SK-N-SH (cell line): Measurements from ENCODE around the gene FOSB. TPM values are rescaled to one million over a fixed set of nuclear protein-coding genes. Genes with fewer than 3 reads are reported as not detected.

Experiments used
- CTCF ChIA-PET: fragments of 300-600, 350-600 bp; formaldehyde crosslinking; extraction: SDS; loops from one replicate; lab custom pipeline; 2021; lab: Yijun Ruan, JAX
- POLR2A ChIA-PET: fragments of 350-600 bp; sonication (Branson Sonifier 250); formaldehyde crosslinking; extraction: SDS; loops from one replicate; lab custom pipeline; 2020; ENCODE audit warnings: antibody characterized with exemption, inconsistent platforms; lab: Yijun Ruan, JAX
- DNase-seq: peaks from one replicate; pipeline ENCODE4 v3.0.0; 2012
- H2AFZ ChIP-seq: fragments of 200-600 bp; sonication (generic); 2 replicates; pipeline ENCODE4 v1.8.1; 2016; ENCODE audit warnings: antibody characterized with exemption, mild to moderate bottlenecking, low read depth
- H3F3A ChIP-seq: fragments of 200-600 bp; sonication (generic); replicated peaks from 2 replicates; pipeline ENCODE3; 2016; ENCODE audit warnings: antibody characterized with exemption, mild to moderate bottlenecking; ENCODE audit not compliant: insufficient read depth
- H3K27ac ChIP-seq, 2 experiments: fragments of 200-500 bp in 1 of 2; fragments of 200-600 bp in 1 of 2; sonication (Bioruptor generic) in 1 of 2; sonication (generic), shearing (Covaris generic) in 1 of 2; 2 replicates each; pipeline versions ENCODE4 v1.5.1 to v1.6.1; 2014 to 2016; ENCODE audit warnings: low read depth in 2 of 2, inconsistent platforms in 1 of 2, low read length in 1 of 2, mild to moderate bottlenecking in 1 of 2, mixed read lengths in 1 of 2
- H3K27me3 ChIP-seq: fragments of 200-600 bp; sonication (generic), shearing (Covaris generic); 2 replicates; pipeline ENCODE4 v1.6.1; 2016; ENCODE audit warnings: mixed run types; ENCODE audit not compliant: insufficient read depth
- H3K36me3 ChIP-seq, 2 experiments: fragments of 200-500 bp in 1 of 2; fragments of 200-600 bp in 1 of 2; sonication (Bioruptor generic) in 1 of 2; sonication (generic) in 1 of 2; replicated peaks in 1 of 2; 2 replicates each; pipeline versions ENCODE3 to v1.5.1; 2014 to 2016; ENCODE audit warnings: low read length in 1 of 2, mild to moderate bottlenecking in 1 of 2; ENCODE audit not compliant: insufficient read depth in 2 of 2, control insufficient read depth in 1 of 2
- H3K4me1 ChIP-seq, 2 experiments: fragments of 200-500 bp in 1 of 2; fragments of 200-600 bp in 1 of 2; sonication (Bioruptor generic) in 1 of 2; sonication (generic), shearing (Covaris generic) in 1 of 2; 2 replicates each; pipeline versions ENCODE4 v1.5.1 to v1.6.1; 2014 to 2016; ENCODE audit warnings: low read depth in 1 of 2, low read length in 1 of 2, mixed run types in 1 of 2; ENCODE audit not compliant: insufficient read depth in 2 of 2, control insufficient read depth in 1 of 2
- H3K4me2 ChIP-seq: fragments of 200-600 bp; sonication (generic), shearing (Covaris generic); 2 replicates; pipeline ENCODE4 v1.6.1; 2017; ENCODE audit warnings: mixed run types
- H3K4me3 ChIP-seq, 2 experiments: fragments of 200-500 bp in 1 of 2; fragments of 200-600 bp in 1 of 2; sonication (Bioruptor generic) in 1 of 2; sonication (generic), shearing (Covaris generic) in 1 of 2; 2 replicates each; pipeline versions ENCODE4 v1.5.1 to v1.8.1; 2014 to 2016; ENCODE audit warnings: low read depth in 2 of 2, inconsistent platforms in 1 of 2, low read length in 1 of 2, mild to moderate bottlenecking in 1 of 2, mixed read lengths in 1 of 2, moderate library complexity in 1 of 2
- H3K79me2 ChIP-seq: fragments of 200-600 bp; sonication (generic); 2 replicates; pipeline ENCODE4 v1.8.1; 2017; ENCODE audit warnings: mild to moderate bottlenecking; ENCODE audit not compliant: insufficient read depth
- H3K9ac ChIP-seq: fragments of 200-600 bp; sonication (generic); 2 replicates; pipeline ENCODE4 v1.6.1; 2017; ENCODE audit warnings: mixed run types
- H3K9me2 ChIP-seq: fragments of 200-600 bp; sonication (generic); 2 replicates; pipeline ENCODE4 v1.6.1; 2017; ENCODE audit warnings: mixed run types
- H3K9me3 ChIP-seq: fragments of 200-600 bp; sonication (generic); 2 replicates; pipeline ENCODE4 v1.6.1; 2017; ENCODE audit warnings: mixed run types, mild to moderate bottlenecking, moderate library complexity
- H4K20me1 ChIP-seq: fragments of 200-600 bp; sonication (generic); 2 replicates; pipeline ENCODE4 v1.6.1; 2017; ENCODE audit warnings: mild to moderate bottlenecking, mixed run types; ENCODE audit not compliant: insufficient read depth
- CHD2 ChIP-seq: fragments of 150-350 bp; IDR thresholded peaks from 2 replicates; pipeline ENCODE4 v1.6.1; 2018; ENCODE audit warnings: low read length; ENCODE audit not compliant: partially characterized antibody
- ELF1 ChIP-seq: IDR thresholded peaks from 2 replicates; pipeline ENCODE4 v1.4.0; 2012
- EZH2phosphoT487 ChIP-seq: fragments of 200-600 bp; sonication (generic); IDR thresholded peaks from 2 replicates; pipeline ENCODE4 v1.6.1; 2017; ENCODE audit warnings: low read depth, mixed run types, mild to moderate bottlenecking, antibody characterized with exemption, moderate library complexity, borderline replicate concordance
- FOXJ3 ChIP-seq: sonication (generic); formaldehyde crosslinking; IDR thresholded peaks from 2 replicates; pipeline ENCODE4 v1.5.1; 2020; ENCODE audit warnings: mild to moderate bottlenecking, missing genetic modification reagents
- FOXM1 ChIP-seq: IDR thresholded peaks from 2 replicates; pipeline ENCODE4 v1.4.0; 2012; ENCODE audit warnings: low read depth, mild to moderate bottlenecking
- GATA2 ChIP-seq: sonication (generic); formaldehyde crosslinking; IDR thresholded peaks from 2 replicates; pipeline ENCODE4 v1.5.0; 2020; ENCODE audit warnings: mild to moderate bottlenecking, missing genetic modification reagents
- MEF2A ChIP-seq: IDR thresholded peaks from 2 replicates; pipeline ENCODE4 v1.4.0; 2012; ENCODE audit warnings: low read depth, borderline replicate concordance
- MXI1 ChIP-seq: IDR thresholded peaks from 2 replicates; pipeline ENCODE4 v1.6.1; 2012; ENCODE audit warnings: mild to moderate bottlenecking, low read depth, low read length, improper control_type of control experiment
- NFIC ChIP-seq: IDR thresholded peaks from 2 replicates; pipeline ENCODE4 v1.4.0; 2012; ENCODE audit warnings: borderline replicate concordance
- NRF1 ChIP-seq: IDR thresholded peaks from 2 replicates; pipeline ENCODE4 v1.6.1; 2012; ENCODE audit warnings: low read depth, mild to moderate bottlenecking, low read length
- POLR2AphosphoS5 ChIP-seq: IDR thresholded peaks from 2 replicates; pipeline ENCODE4 v1.6.1; 2012; ENCODE audit warnings: low read depth, low read length
- RAD21 ChIP-seq: IDR thresholded peaks from 2 replicates; pipeline ENCODE4 v1.6.1; 2012; ENCODE audit warnings: mild to moderate bottlenecking, low read length
- RCOR1 ChIP-seq: fragments of 150-350 bp; IDR thresholded peaks from 2 replicates; pipeline ENCODE4 v1.6.1; 2017; ENCODE audit warnings: antibody characterized with exemption, low read length
- SIN3A ChIP-seq: IDR thresholded peaks from 2 replicates; pipeline ENCODE4 v1.6.1; 2012; ENCODE audit warnings: low read depth, mild to moderate bottlenecking, low read length, moderate library complexity, borderline replicate concordance
- TCF12 ChIP-seq: IDR thresholded peaks from 2 replicates; pipeline ENCODE4 v1.4.0; 2012
- TEAD4 ChIP-seq: IDR thresholded peaks from 2 replicates; pipeline ENCODE4 v1.4.0; 2012; ENCODE audit warnings: mild to moderate bottlenecking, borderline replicate concordance; ENCODE audit not compliant: insufficient read depth
- WGBS: methylation state at CpG from one replicate; pipeline ENCODE4 v1.1.6; 2017; ENCODE audit warnings: low lambda C conversion rate; 5-methylcytosine and 5-hydroxymethylcytosine counted together
- polyA plus RNA-seq, 3 experiments: library from polyadenylated mRNA; depleted of rRNA; stranded (reverse); fragments of >200 nt; gene quantifications; 2 replicates each; pipeline ENCODE4 v1.2.3, GENCODE V29; 2012
- TF ChIP-seq, protein P1 (sequence below): fragments of 150-350 bp; IDR thresholded peaks from 2 replicates; pipeline ENCODE4 v1.6.1; 2016; ENCODE audit warnings: mild to moderate bottlenecking, low read depth, low read length
- TF ChIP-seq, protein P2 (sequence below): IDR thresholded peaks from 2 replicates; pipeline ENCODE4 v1.4.0; 2012; ENCODE audit warnings: low read depth
- TF ChIP-seq, protein P3 (sequence below): fragments of 200-600 bp; sonication (generic); IDR thresholded peaks from 2 replicates; pipeline ENCODE4 v1.6.1; 2017; ENCODE audit warnings: antibody characterized with exemption, mild to moderate bottlenecking, moderate library complexity
- TF ChIP-seq, protein P4 (sequence below): IDR thresholded peaks from 2 replicates; pipeline ENCODE4 v1.4.0; 2012; ENCODE audit warnings: low read depth, borderline replicate concordance

The FOSB gene
- polyA plus RNA-seq, 1 of the 3 experiments (the other 2 are of a cell fraction), result 78.2 TPM

DNA sequence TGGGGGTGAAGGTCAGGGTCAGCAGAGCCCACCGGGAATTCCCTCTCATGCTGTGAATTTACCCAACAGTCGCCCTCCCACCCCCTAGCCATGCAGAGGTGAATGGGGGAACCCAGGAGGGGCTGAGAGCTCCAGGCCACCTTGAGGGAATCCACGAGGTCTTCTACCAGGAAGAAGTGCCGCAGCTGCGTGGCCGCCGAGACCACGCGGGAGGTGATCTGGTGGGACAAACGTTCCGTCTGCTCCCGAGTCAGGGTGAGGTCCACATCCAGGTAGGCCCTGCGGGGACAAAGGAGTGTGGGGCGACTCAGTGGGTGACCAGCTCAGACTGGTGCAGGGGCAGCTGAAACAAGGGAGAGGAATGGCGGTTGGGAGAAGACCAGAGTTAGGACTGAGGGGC, 20.9 kb downstream of the FOSB start:
- Histone ChIP-seq H3K4me1 (no peaks in the 10 kb centered on the region; a peak in 1 of 4 replicates), H3K27ac (no peak overlapping the region), H3K9ac (no peak overlapping the region), H3K9me3 (no peaks in the 10 kb centered on the region), H3K4me2 (no peak overlapping the region), H3K27me3 (no peaks in the 10 kb centered on the region), H2AFZ (no peak overlapping the region), H3K4me3 (no peak overlapping the region), H3K36me3 (no peaks in the 10 kb centered on the region), H4K20me1 (no peaks in the 10 kb centered on the region), H3K79me2 (no peaks in the 10 kb centered on the region), H3K9me2 (no peaks in the 10 kb centered on the region), H3F3A (peaks cover 7% of the 10 kb centered on the region)
- no peak for DNase-seq
- POLR2A ChIA-PET, result no interaction called here
- CTCF ChIA-PET, result interaction anchor here (1.9 to 3.4 kb wide), 3 partner anchors 10 to 49 kb away, joined by 6 to 27 read pairs (median 26); no protein-coding TSS in a partner anchor
- WGBS, result 85% methylated on average over 15 of the region's 15 CpGs
- no peak for TF ChIP-seq MEF2A
- no peak for TF ChIP-seq MXI1
- no peak for TF ChIP-seq RCOR1
- TF ChIP-seq, protein P1, sequence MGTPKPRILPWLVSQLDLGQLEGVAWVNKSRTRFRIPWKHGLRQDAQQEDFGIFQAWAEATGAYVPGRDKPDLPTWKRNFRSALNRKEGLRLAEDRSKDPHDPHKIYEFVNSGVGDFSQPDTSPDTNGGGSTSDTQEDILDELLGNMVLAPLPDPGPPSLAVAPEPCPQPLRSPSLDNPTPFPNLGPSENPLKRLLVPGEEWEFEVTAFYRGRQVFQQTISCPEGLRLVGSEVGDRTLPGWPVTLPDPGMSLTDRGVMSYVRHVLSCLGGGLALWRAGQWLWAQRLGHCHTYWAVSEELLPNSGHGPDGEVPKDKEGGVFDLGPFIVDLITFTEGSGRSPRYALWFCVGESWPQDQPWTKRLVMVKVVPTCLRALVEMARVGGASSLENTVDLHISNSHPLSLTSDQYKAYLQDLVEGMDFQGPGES, result no peak
- no peak for TF ChIP-seq TEAD4
- no peak for TF ChIP-seq FOXM1
- no peak for TF ChIP-seq TCF12
- TF ChIP-seq EZH2phosphoT487, result no peak
- TF ChIP-seq NRF1, result no peak
- no peak for TF ChIP-seq SIN3A
- TF ChIP-seq, protein P2, sequence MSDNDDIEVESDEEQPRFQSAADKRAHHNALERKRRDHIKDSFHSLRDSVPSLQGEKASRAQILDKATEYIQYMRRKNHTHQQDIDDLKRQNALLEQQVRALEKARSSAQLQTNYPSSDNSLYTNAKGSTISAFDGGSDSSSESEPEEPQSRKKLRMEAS, result no peak
- TF ChIP-seq, protein P3, sequence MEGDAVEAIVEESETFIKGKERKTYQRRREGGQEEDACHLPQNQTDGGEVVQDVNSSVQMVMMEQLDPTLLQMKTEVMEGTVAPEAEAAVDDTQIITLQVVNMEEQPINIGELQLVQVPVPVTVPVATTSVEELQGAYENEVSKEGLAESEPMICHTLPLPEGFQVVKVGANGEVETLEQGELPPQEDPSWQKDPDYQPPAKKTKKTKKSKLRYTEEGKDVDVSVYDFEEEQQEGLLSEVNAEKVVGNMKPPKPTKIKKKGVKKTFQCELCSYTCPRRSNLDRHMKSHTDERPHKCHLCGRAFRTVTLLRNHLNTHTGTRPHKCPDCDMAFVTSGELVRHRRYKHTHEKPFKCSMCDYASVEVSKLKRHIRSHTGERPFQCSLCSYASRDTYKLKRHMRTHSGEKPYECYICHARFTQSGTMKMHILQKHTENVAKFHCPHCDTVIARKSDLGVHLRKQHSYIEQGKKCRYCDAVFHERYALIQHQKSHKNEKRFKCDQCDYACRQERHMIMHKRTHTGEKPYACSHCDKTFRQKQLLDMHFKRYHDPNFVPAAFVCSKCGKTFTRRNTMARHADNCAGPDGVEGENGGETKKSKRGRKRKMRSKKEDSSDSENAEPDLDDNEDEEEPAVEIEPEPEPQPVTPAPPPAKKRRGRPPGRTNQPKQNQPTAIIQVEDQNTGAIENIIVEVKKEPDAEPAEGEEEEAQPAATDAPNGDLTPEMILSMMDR, result no peak
- no peak for TF ChIP-seq RAD21
- TF ChIP-seq POLR2AphosphoS5, result no peak
- no peak for TF ChIP-seq FOXJ3
- TF ChIP-seq NFIC, result no peak
- TF ChIP-seq CHD2, result no peak
- TF ChIP-seq, protein P4, sequence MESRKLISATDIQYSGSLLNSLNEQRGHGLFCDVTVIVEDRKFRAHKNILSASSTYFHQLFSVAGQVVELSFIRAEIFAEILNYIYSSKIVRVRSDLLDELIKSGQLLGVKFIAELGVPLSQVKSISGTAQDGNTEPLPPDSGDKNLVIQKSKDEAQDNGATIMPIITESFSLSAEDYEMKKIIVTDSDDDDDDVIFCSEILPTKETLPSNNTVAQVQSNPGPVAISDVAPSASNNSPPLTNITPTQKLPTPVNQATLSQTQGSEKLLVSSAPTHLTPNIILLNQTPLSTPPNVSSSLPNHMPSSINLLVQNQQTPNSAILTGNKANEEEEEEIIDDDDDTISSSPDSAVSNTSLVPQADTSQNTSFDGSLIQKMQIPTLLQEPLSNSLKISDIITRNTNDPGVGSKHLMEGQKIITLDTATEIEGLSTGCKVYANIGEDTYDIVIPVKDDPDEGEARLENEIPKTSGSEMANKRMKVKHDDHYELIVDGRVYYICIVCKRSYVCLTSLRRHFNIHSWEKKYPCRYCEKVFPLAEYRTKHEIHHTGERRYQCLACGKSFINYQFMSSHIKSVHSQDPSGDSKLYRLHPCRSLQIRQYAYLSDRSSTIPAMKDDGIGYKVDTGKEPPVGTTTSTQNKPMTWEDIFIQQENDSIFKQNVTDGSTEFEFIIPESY, result no peak
- TF ChIP-seq ELF1, result no peak
- no peak for TF ChIP-seq GATA2
